AG04450 (cell line): ENCODE measurements around the gene BACE1. TPM values are rescaled to one million over a fixed set of nuclear protein-coding genes. Genes with fewer than 3 reads are reported as not detected.
A peak's percentile ranks its signal among the peaks of the same experiment; 100 is the strongest.
"Not testable (repeated sequence)": the region's sequence is repeated elsewhere in the genome, so short reads cannot be mapped to it uniquely, and the experiment has no call there.

Experiments
- CTCF ChIA-PET: fragments of 300-600, 350-600 bp; formaldehyde crosslinking; extraction: SDS; loops from one replicate; lab custom pipeline; 2022; ENCODE audit warnings: antibody characterized with exemption, inconsistent platforms; lab: Charles Lee
- POLR2A ChIA-PET: fragments of 350-600 bp; formaldehyde crosslinking; extraction: SDS; loops from one replicate; lab custom pipeline; 2021; ENCODE audit warnings: antibody characterized with exemption, inconsistent platforms; lab: Yijun Ruan, JAX
- DNase-seq: peaks from one replicate; pipeline ENCODE4 v3.0.0-alpha.2; 2011; ENCODE audit warnings: low read depth, low spot score
- H3K27ac ChIP-seq: one replicate; pipeline ENCODE4 v1.5.1; 2012; ENCODE audit warnings: low read depth, low read length, control low read depth
- H3K27me3 ChIP-seq: one replicate; pipeline ENCODE4 v1.6.0; 2012; ENCODE audit warnings: low read length; ENCODE audit not compliant: control insufficient read depth, insufficient read depth
- H3K4me3 ChIP-seq: 2 replicates; pipeline ENCODE4 v1.5.1; 2011; ENCODE audit warnings: mild to moderate bottlenecking, low read depth, low read length, control low read depth
- H3K9me3 ChIP-seq: 2 replicates; pipeline ENCODE4 v1.5.1; 2012; ENCODE audit warnings: low read length; ENCODE audit not compliant: control insufficient read depth, insufficient read depth
- CTCF ChIP-seq: IDR thresholded peaks from 2 replicates; pipeline ENCODE4 v1.5.1; 2011; ENCODE audit warnings: low read depth, low read length, control low read depth, inconsistent platforms
- polyA plus RNA-seq: library from polyadenylated mRNA; depleted of rRNA; stranded (reverse); fragments of >200 nt; gene quantifications from 2 replicates; pipeline ENCODE4 v1.2.3, GENCODE V29; 2011

The BACE1 gene
- polyA plus RNA-seq, 1 experiment, result 41.3 TPM

DNA sequence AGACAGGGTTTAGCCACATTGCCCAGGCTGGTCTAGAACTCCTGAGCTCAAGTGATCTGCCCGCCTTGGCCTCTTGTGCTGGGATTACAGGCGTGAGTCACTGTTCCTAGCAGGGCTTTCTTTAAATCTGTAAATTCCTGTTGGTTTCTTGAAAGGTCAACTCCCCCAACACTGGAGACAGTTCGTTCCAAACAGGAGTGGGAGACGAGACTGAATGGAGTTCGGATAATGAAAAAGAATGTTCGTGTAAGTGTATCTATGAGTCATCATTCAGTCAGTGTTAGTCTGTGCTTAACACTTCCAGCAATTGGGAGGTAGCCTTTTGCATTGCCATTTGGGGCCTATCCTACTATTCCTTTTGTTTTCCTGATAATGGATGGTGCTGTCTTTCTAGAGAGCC lies 34.9 kb downstream of the BACE1 start:
- CTCF ChIA-PET, result interaction anchor here (0.9 to 1.9 kb wide), 2 partner anchors 35 to 41 kb away, joined by 4 to 6 read pairs; partner anchors contain the start of gene BACE1
- no peak for TF ChIP-seq CTCF
- Histone ChIP-seq H3K9me3 (no peaks in the 10 kb centered on the region), H3K4me3 (no peak overlapping the region), H3K27ac (peak overlapping the region; percentile 87), H3K27me3 (no peaks in the 10 kb centered on the region)
- POLR2A ChIA-PET, result interaction anchor here (0.7 kb wide), 1 partner anchor 256 kb away, joined by 3 read pairs; no protein-coding TSS in a partner anchor
- peak; percentile 89 for DNase-seq

DNA sequence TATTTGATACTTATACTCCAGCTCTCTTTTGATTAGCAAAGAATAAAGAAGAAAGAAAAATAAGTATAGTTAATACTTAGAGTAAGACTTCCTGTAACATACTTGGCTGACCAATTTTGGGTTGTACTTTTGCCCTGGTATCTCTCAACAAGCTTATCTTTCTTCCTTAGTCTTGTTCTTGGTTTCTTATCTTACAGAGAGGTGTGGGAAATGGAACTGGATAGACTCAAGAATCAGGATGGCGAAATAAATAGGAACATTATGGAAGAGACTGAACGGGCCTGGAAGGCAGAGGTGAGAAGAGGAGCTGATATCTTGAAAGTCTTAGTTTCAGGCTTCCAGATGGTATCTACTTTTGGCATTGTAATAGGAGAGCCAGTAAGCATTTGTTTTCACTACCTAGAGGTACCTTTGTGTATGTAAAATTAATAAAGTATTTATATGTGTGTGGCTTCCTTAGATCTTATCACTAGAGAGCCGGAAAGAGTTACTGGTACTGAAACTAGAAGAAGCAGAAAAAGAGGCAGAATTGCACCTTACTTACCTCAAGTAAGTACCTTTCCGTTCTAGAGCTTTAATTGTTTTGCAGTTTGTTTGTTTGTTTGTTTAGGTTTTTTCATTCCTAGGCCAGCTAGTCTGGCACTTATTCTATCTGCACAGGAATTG lies 36.2 kb downstream of the BACE1 start:
- H3K27me3 ChIP-seq, result no peaks in the 10 kb centered on the region
- no peak for TF ChIP-seq CTCF
- DNase-seq, result no peak
- no peak overlapping the region for H3K27ac ChIP-seq
- ChIA-PET POLR2A (no interaction called here), CTCF (interaction anchor here (0.5 to 1.9 kb wide), 4 partner anchors 36 to 1840 kb away, joined by 3 to 6 read pairs (median 4); partner anchors contain the start of genes BACE1 and PCSK7)
- H3K4me3 ChIP-seq, result no peak overlapping the region
- no peaks in the 10 kb centered on the region for H3K9me3 ChIP-seq

DNA sequence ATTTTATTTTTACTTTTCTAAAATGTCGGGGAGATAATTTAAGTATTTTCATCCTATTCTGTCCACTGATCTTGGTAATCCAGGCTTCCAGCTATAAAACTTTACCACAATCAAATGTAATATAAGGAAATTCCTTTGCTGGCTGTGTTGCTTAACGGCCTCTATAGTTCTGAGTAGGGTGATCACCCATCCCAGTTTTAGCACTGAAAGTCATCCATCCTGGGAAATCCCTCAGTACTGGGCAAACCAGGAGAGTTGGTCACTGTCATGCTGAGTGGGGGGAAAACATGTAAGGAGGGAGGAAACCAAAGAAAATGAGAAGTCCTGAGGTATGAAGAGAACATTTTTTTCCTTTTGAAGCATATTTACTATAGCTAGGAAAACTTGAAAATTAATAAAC lies 37.7 kb downstream of the BACE1 start:
- no peak for TF ChIP-seq CTCF
- POLR2A ChIA-PET, result no interaction called here

DNA sequence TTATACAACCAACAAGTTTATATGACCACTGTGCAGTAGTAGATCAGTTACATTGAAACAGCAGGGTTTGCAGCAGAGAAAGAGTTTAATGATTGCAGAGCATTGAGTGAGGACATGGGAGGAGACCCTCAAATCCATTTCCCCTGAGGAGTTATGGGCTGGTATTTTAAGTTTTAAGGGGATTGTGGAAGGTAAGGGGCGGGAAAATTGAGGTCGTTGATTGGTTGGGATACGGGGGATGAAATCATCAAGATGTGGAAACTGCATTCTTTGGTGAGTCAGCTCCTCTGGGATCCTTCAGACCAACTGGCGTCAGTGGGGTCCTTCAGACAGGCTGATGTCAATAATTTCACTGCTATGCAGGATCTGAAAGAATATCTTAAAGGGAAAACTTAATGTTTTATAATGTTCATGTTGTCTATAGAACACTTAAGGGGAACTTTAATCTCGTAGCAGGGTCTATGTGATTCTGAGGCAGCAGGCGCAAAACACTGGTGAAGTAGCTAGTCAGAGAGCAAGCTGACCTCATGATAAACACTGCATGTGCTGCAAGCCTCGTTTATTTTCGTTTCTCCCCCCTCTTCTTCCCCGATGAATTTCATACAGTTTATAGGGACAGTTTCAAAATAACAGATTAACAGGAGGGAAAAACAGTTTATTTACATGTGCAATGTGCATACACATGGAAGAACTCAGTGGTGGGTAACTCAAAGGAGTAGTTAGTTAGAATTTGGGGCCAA lies 42.3 kb downstream of the BACE1 start:
- Histone ChIP-seq H3K27ac (peak overlapping the region; percentile 84), H3K9me3 (no peaks in the 10 kb centered on the region), H3K4me3 (peak overlapping the region; percentile 47), H3K27me3 (no peaks in the 10 kb centered on the region)
- POLR2A ChIA-PET, result interaction anchor here (0.7 kb wide), 1 partner anchor 33 kb away, joined by 3 read pairs; no protein-coding TSS in a partner anchor
- TF ChIP-seq CTCF, result no peak
- peak; percentile 67 for DNase-seq
- CTCF ChIA-PET, result interaction anchor here (1.5 kb wide), 1 partner anchor 34 kb away, joined by 5 read pairs; no protein-coding TSS in a partner anchor

More for the DNA sequence above, 37.7 kb downstream of the BACE1 start:
- H3K4me3 ChIP-seq, result no peak overlapping the region
- CTCF ChIA-PET, result no interaction called here
- no peaks in the 10 kb centered on the region for H3K27me3 ChIP-seq
- no peaks in the 10 kb centered on the region for H3K9me3 ChIP-seq
- H3K27ac ChIP-seq, result no peak overlapping the region
- no peak for DNase-seq

DNA sequence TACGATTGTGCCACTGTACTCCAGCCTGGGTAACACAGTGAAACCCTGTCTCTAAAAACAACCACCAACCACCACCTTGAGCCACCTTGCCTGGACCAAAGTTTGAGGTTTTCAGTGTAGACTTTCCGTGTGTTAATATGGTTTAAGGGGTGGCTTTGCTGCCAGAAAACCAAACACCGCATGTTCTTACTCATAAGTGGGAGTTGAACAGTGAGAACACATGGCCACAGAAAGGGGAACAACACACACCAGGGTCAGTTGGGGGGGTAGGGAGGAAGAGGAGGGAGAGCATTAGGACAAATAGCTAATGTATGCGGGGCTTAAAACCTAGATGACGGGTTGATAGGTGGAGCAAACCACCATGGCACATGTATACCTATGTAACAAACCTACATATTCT lies 43.9 kb downstream of the BACE1 start:
- POLR2A ChIA-PET, H3K4me3 ChIP-seq, DNase-seq, H3K27me3 ChIP-seq, H3K9me3 ChIP-seq, H3K27ac ChIP-seq: not testable (repeated sequence)
- CTCF ChIA-PET, result interaction anchor here (0.8 kb wide), 1 partner anchor 10 kb away, joined by 3 read pairs; no protein-coding TSS in a partner anchor
